Stomach (tissue), 19 donors: ENCODE data around the gene KANSL1. TPM values are rescaled to one million over a fixed set of nuclear protein-coding genes. Genes with fewer than 3 reads are reported as not detected.
"Not testable (repeated sequence)": the region's sequence is repeated elsewhere in the genome, so short reads cannot be mapped to it uniquely, and the experiment has no call there.

Experiments used
- DNase-seq, 2 donors: peaks; one replicate each; pipeline versions ENCODE4 v3.0.0 to v3.0.0-alpha.2; 2013 to 2019
- H3K27ac ChIP-seq, 5 donors: fragments of 200-600 bp in 4 of 5; sonication (generic) in 4 of 5; one replicate each; pipeline ENCODE4 v1.5.1; 2013 to 2019; ENCODE audit warnings: mild to moderate bottlenecking in 1 of 5, moderate library complexity in 1 of 5
- H3K27me3 ChIP-seq, 3 donors: fragments of 200-600 bp; sonication (generic); one replicate each; pipeline ENCODE4 v1.5.1; 2017 to 2019; ENCODE audit warnings: mixed run types in 1 of 3
- H3K36me3 ChIP-seq, 4 donors: fragments of 200-600 bp; sonication (generic); 1 replicate in 3 of 4; 2 replicates in 1 of 4; pipeline ENCODE4 v1.5.1; 2016 to 2019
- H3K4me1 ChIP-seq, 4 donors: fragments of 200-600 bp; sonication (generic); one replicate each; pipeline ENCODE4 v1.5.1; 2016 to 2019
- H3K4me3 ChIP-seq, 4 donors: fragments of 200-600 bp; sonication (generic) in 3 of 4; one replicate each; pipeline ENCODE4 v1.5.1; 2016 to 2019; ENCODE audit warnings: mild to moderate bottlenecking in 1 of 4
- H3K9me3 ChIP-seq, 4 donors: fragments of 200-600 bp; sonication (generic); one replicate each; pipeline ENCODE4 v1.5.1; 2016 to 2019
- CTCF ChIP-seq, 7 experiments: fragments of 450-650 bp in 4 of 7; fragments of 200-600 bp in 3 of 7; sonication (generic) in 3 of 7; IDR thresholded peaks; one replicate each; pipeline ENCODE4 v1.5.1; 2016 to 2019; ENCODE audit warnings: antibody characterized with exemption in 7 of 7, control low read depth in 2 of 7, mild to moderate bottlenecking in 1 of 7
- EP300 ChIP-seq: sonication (generic); formaldehyde crosslinking; IDR thresholded peaks from one replicate; pipeline ENCODE4 v1.6.1; 2017; ENCODE audit warnings: antibody characterized with exemption
- POLR2A ChIP-seq, 4 donors: fragments of 450-650 bp; IDR thresholded peaks; one replicate each; pipeline ENCODE4 v1.6.1; 2016; ENCODE audit warnings: antibody characterized with exemption in 4 of 4, control low read depth in 2 of 4, mild to moderate bottlenecking in 1 of 4, moderate library complexity in 1 of 4
- POLR2AphosphoS5 ChIP-seq, 3 donors: sonication (generic); formaldehyde crosslinking; IDR thresholded peaks; one replicate each; pipeline ENCODE4 v1.6.1; 2016; ENCODE audit warnings: antibody characterized with exemption in 3 of 3
- WGBS, 5 donors: extraction: QIAGEN DNeasy Blood & Tissue Kit in 3 of 5; methylation state at CpG; one replicate each; pipeline versions ENCODE4 v1.1.5 to v1.1.7; 2013 to 2018; 5-methylcytosine and 5-hydroxymethylcytosine counted together
- intact Hi-C: fragments of 100-400 bp; cut with DNase I; formaldehyde crosslinking; loops from one replicate; pipeline ENCODE4 v1.15.1; 2023; ENCODE audit warnings: low total_unique reads
- long read RNA-seq, 10 donors: transcript quantifications; one replicate each; lab custom pipeline, GENCODE V29; 2026
- polyA plus RNA-seq, 3 donors: library from polyadenylated mRNA; stranded (reverse); fragments of 200-250 nt; gene quantifications; one replicate each; pipeline ENCODE4 v1.2.3, GENCODE V29; 2013
- total RNA-seq, 5 donors: library from RNA; depleted of rRNA; stranded (reverse); fragments of >200 nt; gene quantifications; one replicate each; pipeline versions ENCODE4 v1.1.0 to v1.2.3, GENCODE V29; 2014 to 2016
- donor health status: healthy with polysubstance abuse.
- donor health status: Bipolar disorder and iron deficiency.
- donor health status: healthy.

Gene KANSL1
- total RNA-seq (100 to 1,000 TPM; 109 to 288 (median 154) TPM), polyA plus RNA-seq (10 to 100 TPM in 2 of 3 donors, 1 to 10 TPM in 1; 9.2 to 17.3 (median 10.2) TPM)
- long read RNA-seq, donor 1, partial matches to known transcripts: 0 of 4 reads
- long read RNA-seq, donor 1, other reads (novel, unspliced or antisense): 0 of 4 reads
- long read RNA-seq, donor 2, full-length matches to known transcripts: 6 of 6 reads
- long read RNA-seq, donor 2, partial matches to known transcripts: 0 of 6 reads
- long read RNA-seq, donor 2, other reads (novel, unspliced or antisense): 0 of 6 reads
- long read RNA-seq, donor 3, partial matches to known transcripts: 0 of 1 reads
- long read RNA-seq, donor 3, other reads (novel, unspliced or antisense): 0 of 1 reads
- long read RNA-seq, donor 4: 0 reads
- long read RNA-seq, donor 5, full-length matches to known transcripts: 4 of 4 reads
- long read RNA-seq, donor 5, partial matches to known transcripts: 0 of 4 reads
- long read RNA-seq, donor 5, other reads (novel, unspliced or antisense): 0 of 4 reads
- long read RNA-seq, donor 6, full-length matches to known transcripts: 4 of 19 reads
- long read RNA-seq, donor 6, partial matches to known transcripts: 15 of 19 reads
- long read RNA-seq, donor 6, other reads (novel, unspliced or antisense): 0 of 19 reads
- long read RNA-seq, donor 7, full-length matches to known transcripts: 4 of 4 reads
- long read RNA-seq, donor 7, partial matches to known transcripts: 0 of 4 reads
- long read RNA-seq, donor 7, other reads (novel, unspliced or antisense): 0 of 4 reads
- long read RNA-seq, donor 8, full-length matches to known transcripts: 8 of 8 reads
- long read RNA-seq, donor 8, partial matches to known transcripts: 0 of 8 reads
- long read RNA-seq, donor 8, other reads (novel, unspliced or antisense): 0 of 8 reads
- long read RNA-seq, donor 9, transcript KANSL1-210 (1 exons, 1,493 nt): major isoform, 5 of 6 reads
- long read RNA-seq, donor 9, partial matches to known transcripts: 0 of 6 reads
- long read RNA-seq, donor 9, other reads (novel, unspliced or antisense): 0 of 6 reads
- long read RNA-seq, donor 10, partial matches to known transcripts: 0 of 2 reads
- long read RNA-seq, donor 10, other reads (novel, unspliced or antisense): 0 of 2 reads

DNA sequence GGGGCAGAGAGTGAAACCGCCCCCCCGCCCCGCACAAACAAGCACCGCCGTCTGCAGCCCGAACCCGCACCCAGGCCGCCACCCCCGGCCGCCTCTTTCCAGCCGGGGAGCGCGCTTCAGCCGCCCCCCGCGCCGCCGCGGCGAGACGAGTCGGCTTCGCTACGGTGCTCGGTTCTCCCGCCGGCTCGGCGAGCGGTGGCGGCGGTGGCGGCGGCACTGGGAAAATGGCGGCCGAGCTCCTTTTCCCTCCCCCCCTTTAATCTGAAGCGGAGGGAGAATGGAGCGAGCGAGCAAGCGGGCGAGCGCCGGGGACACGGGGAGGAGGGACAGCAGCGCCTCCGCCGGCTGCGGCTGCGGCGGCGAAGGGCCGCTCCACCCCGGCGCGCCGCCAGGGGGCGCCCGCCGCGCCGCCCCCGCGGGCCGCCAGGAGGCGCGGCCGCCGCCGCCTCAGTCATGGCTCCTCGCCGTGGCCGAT, at the start of gene KANSL1:
Gene KANSL1, minus strand, starts transcription at position 279 of the 475 bp plus-strand sequence. CDS start 21,286 bp downstream, outside the sequence.
- WGBS, 5 donors: 0 to 1% (median 1%) methylated on average over 4 to 72 of the region's 72 CpGs
- peaks cover 32 to 63% (median 45%) of the 10 kb centered on the region in 4 donors for H3K4me1 ChIP-seq
- intact Hi-C loops: no loop called here
- peak within 1 kb of the TSS; percentile 99 to 100 (median 100) for H3K27ac ChIP-seq
- TF ChIP-seq POLR2AphosphoS5 (IDR thresholded peaks at IDR 0.05) (peak in 2 of 3 donors; percentile 58), POLR2A (IDR thresholded peaks at IDR 0.05) (no peak), EP300 (no peak), CTCF (IDR thresholded peaks at IDR 0.05) (peak in 3 of 7 experiments; percentile 23 to 84 (median 46))
- H3K9me3 ChIP-seq: no peaks in the 10 kb centered on the region
- no peaks in the 10 kb centered on the region for H3K36me3 ChIP-seq
- H3K27me3 ChIP-seq: no peaks in the 10 kb centered on the region
- peak within 1 kb of the TSS; percentile 89 to 99 (median 94) for H3K4me3 ChIP-seq
- peak; percentile 85 to 97 for DNase-seq

DNA sequence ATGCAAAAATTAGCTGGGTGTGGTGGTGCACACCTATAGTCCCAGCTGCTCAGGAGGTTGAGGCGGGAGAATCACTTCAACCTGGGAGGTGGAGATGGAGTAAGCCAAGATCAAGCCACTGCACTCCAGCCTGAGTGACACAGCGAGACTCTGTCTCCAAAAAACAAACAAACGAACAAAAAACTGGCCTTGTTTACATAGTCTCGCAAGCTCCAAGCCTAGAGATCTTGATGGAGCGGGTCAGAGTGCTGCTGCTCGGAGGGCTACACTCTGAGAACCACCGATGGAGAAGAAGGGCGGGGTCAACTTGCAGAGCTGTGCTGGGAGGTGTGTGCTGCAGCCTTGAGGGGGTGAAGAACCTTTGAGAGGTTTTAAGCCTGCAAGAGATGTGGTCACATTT, 38.1 kb upstream of the KANSL1 start:
- H3K4me3 ChIP-seq, H3K27ac ChIP-seq, DNase-seq, H3K27me3 ChIP-seq, H3K4me1 ChIP-seq, H3K36me3 ChIP-seq, intact Hi-C loops, H3K9me3 ChIP-seq: not testable (repeated sequence)
- WGBS, 5 donors: 31 to 58% (median 52%) methylated on average over 7 to 8 of the region's 8 CpGs

- DNase-seq: peak; percentile 92 to 94
- peak in 1 of 3 donors; percentile 8 for TF ChIP-seq POLR2AphosphoS5 (IDR thresholded peaks at IDR 0.05)
- H3K4me1 ChIP-seq, intact Hi-C loops, H3K36me3 ChIP-seq, H3K27me3 ChIP-seq, H3K9me3 ChIP-seq: not testable (repeated sequence)
- Histone ChIP-seq H3K4me3 (peak overlapping the region; percentile 66 to 73 (median 71)), H3K27ac (peak overlapping the region; percentile 26 to 88 (median 61))
- WGBS, 5 donors: 0 to 2% (median 0%) methylated on average over 14 to 19 of the region's 22 CpGs
These were observed 32.1 kb upstream of the KANSL1 start for GRCh38 chr17:46225274-46225794.

- 0 to 1% (median 0%) methylated on average over 1 to 51 of the region's 54 CpGs; no CpG with 5 or more reads in 1 of the 5 donors for WGBS, 5 donors
- H3K4me1 ChIP-seq, intact Hi-C loops, H3K36me3 ChIP-seq, H3K9me3 ChIP-seq, H3K27me3 ChIP-seq: not testable (repeated sequence)
- peak overlapping the region in 4 of 5 donors; percentile 52 to 88 (median 72) for H3K27ac ChIP-seq
- H3K4me3 ChIP-seq: peak overlapping the region; percentile 66 to 73 (median 71)
- peak in 1 of 2 donors; percentile 28 for DNase-seq
These were observed 31.6 kb upstream of the KANSL1 start for GRCh38 chr17:46224864-46225263.

GRCh38 chr17:46223041-46223440, 29.8 kb upstream of the KANSL1 start:
- H3K4me3 ChIP-seq, H3K27ac ChIP-seq, DNase-seq, H3K27me3 ChIP-seq, H3K4me1 ChIP-seq, H3K9me3 ChIP-seq, intact Hi-C loops: not testable (repeated sequence)
- 100% methylated on average over 1 of the region's 2 CpGs; no CpG with 5 or more reads in 4 of the 5 donors for WGBS, 5 donors
- H3K36me3 ChIP-seq: peaks cover 0 to 16% (median 11%) of the 10 kb centered on the region in 4 donors

- intact Hi-C loops: no loop called here
- H3K9me3 ChIP-seq: no peaks in the 10 kb centered on the region
- H3K27ac ChIP-seq: no peak overlapping the region
- no peak for TF ChIP-seq POLR2AphosphoS5 (IDR thresholded peaks at IDR 0.05)
- no peak for TF ChIP-seq CTCF (IDR thresholded peaks at IDR 0.05)
- no peak for TF ChIP-seq EP300
- TF ChIP-seq POLR2A (IDR thresholded peaks at IDR 0.05): no peak
- peaks cover 0 to 42% (median 28%) of the 10 kb centered on the region in 4 donors for H3K36me3 ChIP-seq
- H3K4me3 ChIP-seq: no peak overlapping the region
- H3K4me1 ChIP-seq: peaks cover 0 to 19% (median 7%) of the 10 kb centered on the region in 4 donors
- no peaks in the 10 kb centered on the region for H3K27me3 ChIP-seq
- DNase-seq: no peak
- 94 to 100% (median 100%) methylated on average over 3 of the region's 3 CpGs for WGBS, 5 donors
These were observed 23.5 kb upstream of the KANSL1 start for GRCh38 chr17:46216682-46217081.
